BJ (cell line): Measurements from ENCODE around the gene NFYC. TPM values are rescaled to one million over a fixed set of nuclear protein-coding genes. Genes with fewer than 3 reads are reported as not detected.

Source experiments
- CTCF ChIA-PET: fragments of 350-600 bp; formaldehyde crosslinking; extraction: SDS; loops from one replicate; lab custom pipeline; 2021; ENCODE audit warnings: antibody characterized with exemption, inconsistent platforms; lab: Yijun Ruan, JAX
- POLR2A ChIA-PET: fragments of 300-600 bp; sonication (Branson Sonifier 250); formaldehyde crosslinking; extraction: SDS; loops from one replicate; lab custom pipeline; 2021; ENCODE audit warnings: antibody characterized with exemption; lab: Charles Lee
- DNase-seq: peaks from one replicate; pipeline ENCODE4 v3.0.0-alpha.2; 2011; ENCODE audit warnings: low read depth
- H3K27me3 ChIP-seq: 2 replicates; pipeline ENCODE4 v1.6.0; 2011; ENCODE audit warnings: low read length; ENCODE audit not compliant: control insufficient read depth, insufficient read depth
- H3K36me3 ChIP-seq: 2 replicates; pipeline ENCODE4 v1.5.1; 2011; ENCODE audit warnings: low read length; ENCODE audit not compliant: control insufficient read depth, insufficient read depth
- H3K4me3 ChIP-seq: 2 replicates; pipeline ENCODE4 v1.5.1; 2011; ENCODE audit warnings: low read depth, mild to moderate bottlenecking, control low read depth, low read length
- CTCF ChIP-seq: IDR thresholded peaks from 2 replicates; pipeline ENCODE4 v1.5.1; 2011; ENCODE audit warnings: low read depth, mild to moderate bottlenecking, control low read depth, inconsistent platforms, low read length, moderate library complexity; ENCODE audit not compliant: insufficient read depth
- polyA plus RNA-seq: library from polyadenylated mRNA; depleted of rRNA; stranded (reverse); fragments of >200 nt; gene quantifications from 2 replicates; pipeline ENCODE4 v1.2.3, GENCODE V29; 2011

The NFYC gene
- polyA plus RNA-seq, 1 experiment = 63.2 TPM

GRCh38 chr1:40803447-40803846 is 111.9 kb downstream of the NFYC start:
- TF ChIP-seq CTCF = no peak
- Histone ChIP-seq H3K27me3 (peaks cover 6% of the 10 kb centered on the region), H3K36me3 (no peaks in the 10 kb centered on the region), H3K4me3 (no peak overlapping the region)
- no peak for DNase-seq
- POLR2A ChIA-PET = no interaction called here
- CTCF ChIA-PET = interaction anchor here (1.3 kb wide), 2 partner anchors 18 to 29 kb away, joined by 3 to 4 read pairs; no protein-coding TSS in a partner anchor

- Histone ChIP-seq H3K4me3 (no peak overlapping the region), H3K36me3 (no peaks in the 10 kb centered on the region), H3K27me3 (peaks cover 7% of the 10 kb centered on the region)
- ChIA-PET CTCF (interaction anchor here (1.3 kb wide), 2 partner anchors 17 to 29 kb away, joined by 3 to 4 read pairs; no protein-coding TSS in a partner anchor), POLR2A (no interaction called here)
- no peak for DNase-seq
- no peak for TF ChIP-seq CTCF
Measured at GRCh38 chr1:40803902-40804301, 112.4 kb downstream of the NFYC start.

- DNase-seq = no peak
- Histone ChIP-seq H3K27me3 (peaks cover 12% of the 10 kb centered on the region), H3K4me3 (no peak overlapping the region), H3K36me3 (no peaks in the 10 kb centered on the region)
- ChIA-PET POLR2A (no interaction called here), CTCF (no interaction called here)
- TF ChIP-seq CTCF = no peak
Measured at GRCh38 chr1:40806240-40806639, 114.7 kb downstream of the NFYC start.

- H3K27me3 ChIP-seq = peaks cover 12% of the 10 kb centered on the region
- ChIA-PET POLR2A (no interaction called here), CTCF (no interaction called here)
- no peak overlapping the region for H3K4me3 ChIP-seq
- no peak for TF ChIP-seq CTCF
- no peaks in the 10 kb centered on the region for H3K36me3 ChIP-seq
- DNase-seq = no peak
Measured at GRCh38 chr1:40806731-40807695, 115.5 kb downstream of the NFYC start.

GRCh38 chr1:40808002-40808401 is 116.5 kb downstream of the NFYC start:
- Histone ChIP-seq H3K27me3 (peaks cover 12% of the 10 kb centered on the region), H3K36me3 (no peaks in the 10 kb centered on the region), H3K4me3 (no peak overlapping the region)
- ChIA-PET CTCF (interaction anchor here (0.6 kb wide), 1 partner anchor 656 kb away, joined by 3 read pairs; no protein-coding TSS in a partner anchor), POLR2A (no interaction called here)
- no peak for DNase-seq
- no peak for TF ChIP-seq CTCF
